22Rv1 (cell line): ENCODE measurements around the gene PDHX.

Experiments used
- H3K27ac ChIP-seq: fragments of 450-650 bp; 2 replicates; pipeline ENCODE4 v1.5.1; 2017
- CTCF ChIP-seq: fragments of 450-650 bp; IDR thresholded peaks from 2 replicates; pipeline ENCODE4 v1.5.1; 2017; ENCODE audit warnings: mild to moderate bottlenecking
- ZFX ChIP-seq: fragments of 450-650 bp; IDR thresholded peaks from 2 replicates; pipeline ENCODE4 v1.6.1; 2017; ENCODE audit warnings: antibody characterized with exemption, borderline replicate concordance

PDHX gene

GRCh38 chr11:35012467-35013191, 96.2 kb downstream of the PDHX start:
- TF ChIP-seq ZFX (no peak), CTCF (no peak)
- H3K27ac ChIP-seq = no peak overlapping the region

- TF ChIP-seq CTCF (no peak), ZFX (no peak)
- no peak overlapping the region for H3K27ac ChIP-seq
These were observed 97.3 kb downstream of the PDHX start for GRCh38 chr11:35013514-35014233.

GRCh38 chr11:35014346-35014745, 97.9 kb downstream of the PDHX start:
- no peak overlapping the region for H3K27ac ChIP-seq
- no peak for TF ChIP-seq ZFX
- no peak for TF ChIP-seq CTCF

- TF ChIP-seq CTCF (no peak), ZFX (no peak)
- H3K27ac ChIP-seq = no peak overlapping the region
These were observed 99.4 kb downstream of the PDHX start for GRCh38 chr11:35015621-35016387.

- TF ChIP-seq ZFX (no peak), CTCF (no peak)
- H3K27ac ChIP-seq = no peak overlapping the region
These were observed 100.5 kb downstream of the PDHX start for GRCh38 chr11:35016916-35017315.

GRCh38 chr11:35017528-35018342, 101.3 kb downstream of the PDHX start:
- no peak overlapping the region for H3K27ac ChIP-seq
- TF ChIP-seq CTCF (no peak), ZFX (no peak)
